ENCODE results near the gene DLAT.

DNA sequence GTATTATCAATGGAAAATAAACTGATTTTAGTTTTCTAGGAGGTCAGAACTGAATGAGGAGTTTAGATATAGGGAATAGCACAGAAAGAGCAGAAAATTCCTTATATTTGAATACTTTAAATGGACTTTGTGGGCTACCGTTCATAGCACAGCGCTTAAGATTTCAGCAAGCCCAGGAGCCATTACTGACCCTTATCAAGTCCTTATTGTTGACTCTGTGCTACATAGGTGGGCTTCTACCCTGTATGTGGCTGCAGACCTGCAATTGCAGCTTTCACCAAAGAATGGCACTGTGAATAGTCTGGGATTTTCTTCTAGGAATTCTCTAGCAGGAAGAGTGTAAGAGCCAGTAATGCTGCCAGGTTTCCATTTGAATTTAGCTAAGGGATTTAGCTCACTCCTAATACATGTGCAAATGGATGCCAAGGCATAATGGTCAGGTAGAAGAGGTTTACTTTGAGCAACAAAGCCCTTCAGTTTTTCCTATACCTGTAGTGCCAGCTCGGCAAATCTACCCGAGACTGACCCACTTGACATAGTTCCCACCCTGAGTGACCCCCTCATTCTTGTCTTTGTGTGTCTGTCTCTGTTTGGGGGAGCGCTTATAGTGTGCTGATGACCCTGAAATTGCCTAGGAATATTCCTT is 42.5 kb upstream of the DLAT start:
- TF ChIP-seq POLR2AphosphoS5 (IDR thresholded peaks at IDR 0.05; ENCODE audit: low read depth, low read length): no peak
- TF ChIP-seq SIN3A (IDR thresholded peaks at IDR 0.05; ENCODE audit: borderline replicate concordance, insufficient read depth, low read length): no peak
- TF ChIP-seq TAF1 (IDR thresholded peaks at IDR 0.05; ENCODE audit: borderline replicate concordance, insufficient read depth, low read length): no peak
- TF ChIP-seq, protein P1, sequence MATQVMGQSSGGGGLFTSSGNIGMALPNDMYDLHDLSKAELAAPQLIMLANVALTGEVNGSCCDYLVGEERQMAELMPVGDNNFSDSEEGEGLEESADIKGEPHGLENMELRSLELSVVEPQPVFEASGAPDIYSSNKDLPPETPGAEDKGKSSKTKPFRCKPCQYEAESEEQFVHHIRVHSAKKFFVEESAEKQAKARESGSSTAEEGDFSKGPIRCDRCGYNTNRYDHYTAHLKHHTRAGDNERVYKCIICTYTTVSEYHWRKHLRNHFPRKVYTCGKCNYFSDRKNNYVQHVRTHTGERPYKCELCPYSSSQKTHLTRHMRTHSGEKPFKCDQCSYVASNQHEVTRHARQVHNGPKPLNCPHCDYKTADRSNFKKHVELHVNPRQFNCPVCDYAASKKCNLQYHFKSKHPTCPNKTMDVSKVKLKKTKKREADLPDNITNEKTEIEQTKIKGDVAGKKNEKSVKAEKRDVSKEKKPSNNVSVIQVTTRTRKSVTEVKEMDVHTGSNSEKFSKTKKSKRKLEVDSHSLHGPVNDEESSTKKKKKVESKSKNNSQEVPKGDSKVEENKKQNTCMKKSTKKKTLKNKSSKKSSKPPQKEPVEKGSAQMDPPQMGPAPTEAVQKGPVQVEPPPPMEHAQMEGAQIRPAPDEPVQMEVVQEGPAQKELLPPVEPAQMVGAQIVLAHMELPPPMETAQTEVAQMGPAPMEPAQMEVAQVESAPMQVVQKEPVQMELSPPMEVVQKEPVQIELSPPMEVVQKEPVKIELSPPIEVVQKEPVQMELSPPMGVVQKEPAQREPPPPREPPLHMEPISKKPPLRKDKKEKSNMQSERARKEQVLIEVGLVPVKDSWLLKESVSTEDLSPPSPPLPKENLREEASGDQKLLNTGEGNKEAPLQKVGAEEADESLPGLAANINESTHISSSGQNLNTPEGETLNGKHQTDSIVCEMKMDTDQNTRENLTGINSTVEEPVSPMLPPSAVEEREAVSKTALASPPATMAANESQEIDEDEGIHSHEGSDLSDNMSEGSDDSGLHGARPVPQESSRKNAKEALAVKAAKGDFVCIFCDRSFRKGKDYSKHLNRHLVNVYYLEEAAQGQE (IDR thresholded peaks at IDR 0.05; ENCODE audit: insufficient read depth in 1 of 2, low read depth in 2 of 2, low read length in 2 of 2): no peak
